Thyroid gland (tissue), 4 donors: ENCODE results near the gene ZNF785. TPM values are rescaled to one million over a fixed set of nuclear protein-coding genes. Genes with fewer than 3 reads are reported as not detected.

ENCODE experiments used
- DNase-seq, 2 donors: peaks; one replicate each; pipeline ENCODE4 v3.0.0-alpha.2; 2019
- H3K27ac ChIP-seq, 3 donors: fragments of 200-600 bp; sonication (generic); 1 replicate in 2 of 3; 2 replicates in 1 of 3; pipeline ENCODE4 v1.5.1; 2016 to 2019; ENCODE audit warnings: mild to moderate bottlenecking in 1 of 3, moderate library complexity in 1 of 3
- H3K27me3 ChIP-seq: fragments of 200-600 bp; sonication (generic); one replicate; pipeline ENCODE4 v1.5.1; 2019
- H3K36me3 ChIP-seq, 2 donors: fragments of 200-600 bp; sonication (generic); one replicate each; pipeline ENCODE4 v1.5.1; 2016 to 2019
- H3K4me1 ChIP-seq, 2 donors: fragments of 200-600 bp; sonication (generic); one replicate each; pipeline ENCODE4 v1.5.1; 2017 to 2019
- H3K4me3 ChIP-seq, 3 donors: fragments of 200-600 bp; sonication (generic); replicated peaks in 1 of 3; 1 replicate in 2 of 3; 2 replicates in 1 of 3; pipeline ENCODE4 v1.5.1; 2016; ENCODE audit warnings: mild to moderate bottlenecking in 1 of 3
- H3K9me3 ChIP-seq: fragments of 200-600 bp; sonication (generic); one replicate; pipeline ENCODE4 v1.5.1; 2017
- CTCF ChIP-seq, 6 experiments: fragments of 200-600 bp in 3 of 6; fragments of 450-650 bp in 3 of 6; sonication (generic) in 3 of 6; IDR thresholded peaks; one replicate each; pipeline ENCODE4 v1.5.1; 2016 to 2019; ENCODE audit warnings: antibody characterized with exemption in 6 of 6, mild to moderate bottlenecking in 2 of 6, inconsistent platforms in 1 of 6, moderate library complexity in 1 of 6
- POLR2A ChIP-seq, 2 donors: fragments of 450-650 bp; IDR thresholded peaks; one replicate each; pipeline ENCODE4 v1.6.1; 2017; ENCODE audit warnings: antibody characterized with exemption in 2 of 2, mild to moderate bottlenecking in 2 of 2, moderate library complexity in 1 of 2
- WGBS, 2 donors: methylation state at CpG; one replicate each; pipeline ENCODE4 v1.1.5; 2017; 5-methylcytosine and 5-hydroxymethylcytosine counted together
- intact Hi-C: fragments of 100-400 bp; cut with DNase I; formaldehyde crosslinking; loops from one replicate; pipeline ENCODE4 v1.15.1; 2023
- total RNA-seq, 4 donors: library from RNA; depleted of rRNA; stranded (reverse); fragments of >200 nt; gene quantifications; one replicate each; pipeline ENCODE4 v1.2.3, GENCODE V29; 2016

The ZNF785 gene
- total RNA-seq, 4 donors from 2014 or later = 10.3 to 16.9 (median 12.4) TPM

- Histone ChIP-seq H3K4me3 (no peak overlapping the region), H3K27me3 (no peaks in the 10 kb centered on the region), H3K27ac (no peak overlapping the region), H3K36me3 (peaks cover 32 to 37% of the 10 kb centered on the region in 2 donors), H3K4me1 (peaks cover 0 to 9% of the 10 kb centered on the region in 2 donors), H3K9me3 (no peaks in the 10 kb centered on the region)
- 93 to 98% methylated on average over 3 of the region's 3 CpGs for WGBS, 2 donors
- TF ChIP-seq POLR2A (IDR thresholded peaks at IDR 0.05) = no peak
- TF ChIP-seq CTCF (IDR thresholded peaks at IDR 0.05) = no peak
- intact Hi-C loops = loop anchor here (10.0 kb wide), 1 partner anchor 161 kb away; the partner anchor contains the start of gene SEPHS2
- no peak for DNase-seq
Measured at GRCh38 chr16:30606004-30606403, 20.5 kb upstream of the ZNF785 start.

DNA sequence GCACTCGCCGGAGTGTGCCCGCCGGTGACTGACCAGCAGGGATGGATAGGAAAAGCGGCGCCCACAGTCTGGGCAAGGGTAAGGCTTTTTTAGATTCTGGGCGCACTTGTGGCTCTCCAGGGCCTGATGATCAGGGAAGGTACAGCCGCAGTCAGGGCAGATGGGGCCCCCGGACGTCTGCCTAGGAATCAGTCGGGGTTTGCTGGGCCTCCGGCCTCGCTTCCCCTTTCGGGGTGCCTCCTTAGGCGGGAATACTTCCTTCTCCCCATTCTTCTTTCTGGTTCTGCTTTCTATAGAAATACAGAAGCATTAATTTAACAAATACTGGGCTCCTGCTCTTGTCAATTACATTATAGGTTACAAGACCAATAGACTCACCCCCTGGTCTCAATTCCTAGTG lies 19.7 kb upstream of the ZNF785 start:
- no peak for DNase-seq
- no peak overlapping the region for H3K27ac ChIP-seq
- H3K4me1 ChIP-seq = peaks cover 0 to 9% of the 10 kb centered on the region in 2 donors
- no peaks in the 10 kb centered on the region for H3K9me3 ChIP-seq
- TF ChIP-seq CTCF (IDR thresholded peaks at IDR 0.05) = no peak
- no peak for TF ChIP-seq POLR2A (IDR thresholded peaks at IDR 0.05)
- H3K27me3 ChIP-seq = no peaks in the 10 kb centered on the region
- H3K4me3 ChIP-seq = no peak overlapping the region
- 84 to 97% methylated on average over 13 to 15 of the region's 15 CpGs for WGBS, 2 donors
- peaks cover 32 to 37% of the 10 kb centered on the region in 2 donors for H3K36me3 ChIP-seq
- intact Hi-C loops = loop anchor here (10.0 kb wide), 1 partner anchor 160 kb away; the partner anchor contains the start of gene SEPHS2

DNA sequence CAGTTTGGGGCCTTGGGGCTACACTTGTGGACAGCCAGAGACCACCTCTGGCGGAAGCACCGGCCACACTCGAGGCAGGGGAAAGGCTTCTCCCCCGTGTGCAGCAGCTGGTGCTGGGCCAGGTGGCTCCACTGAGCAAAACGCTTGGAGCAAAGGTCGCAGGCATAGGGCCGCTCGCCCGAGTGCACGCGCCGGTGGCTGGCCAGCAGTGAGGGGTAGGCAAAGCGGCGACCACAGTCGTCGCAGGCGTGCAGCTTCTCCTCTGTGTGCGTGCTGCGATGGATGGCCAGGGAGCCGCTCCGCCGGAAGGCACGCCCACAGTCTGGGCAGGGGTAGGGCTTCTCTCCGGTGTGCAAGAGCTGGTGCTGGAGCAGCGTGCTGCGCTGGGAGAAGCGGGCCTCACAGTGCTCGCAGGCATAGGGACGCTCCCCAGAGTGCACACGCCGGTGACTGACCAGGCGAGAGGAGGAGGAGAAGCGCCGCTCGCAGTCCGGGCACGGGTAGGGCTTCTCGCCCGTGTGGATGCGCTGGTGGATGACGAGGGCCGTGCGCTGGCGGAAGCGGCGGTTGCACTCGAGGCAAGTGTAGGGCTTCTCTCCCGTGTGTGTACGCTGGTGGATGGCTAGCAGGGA lies 18.9 kb upstream of the ZNF785 start:
- Histone ChIP-seq H3K36me3 (peaks cover 32 to 37% of the 10 kb centered on the region in 2 donors), H3K4me1 (peaks cover 0 to 9% of the 10 kb centered on the region in 2 donors), H3K27ac (no peak overlapping the region), H3K27me3 (no peaks in the 10 kb centered on the region), H3K9me3 (no peaks in the 10 kb centered on the region), H3K4me3 (no peak overlapping the region)
- WGBS, 2 donors = 92 to 95% methylated on average over 42 to 49 of the region's 49 CpGs
- no peak for DNase-seq
- intact Hi-C loops = loop anchor here (10.0 kb wide), 1 partner anchor 160 kb away; the partner anchor contains the start of gene SEPHS2
- TF ChIP-seq POLR2A (IDR thresholded peaks at IDR 0.05) = no peak
- TF ChIP-seq CTCF (IDR thresholded peaks at IDR 0.05) = no peak

DNA sequence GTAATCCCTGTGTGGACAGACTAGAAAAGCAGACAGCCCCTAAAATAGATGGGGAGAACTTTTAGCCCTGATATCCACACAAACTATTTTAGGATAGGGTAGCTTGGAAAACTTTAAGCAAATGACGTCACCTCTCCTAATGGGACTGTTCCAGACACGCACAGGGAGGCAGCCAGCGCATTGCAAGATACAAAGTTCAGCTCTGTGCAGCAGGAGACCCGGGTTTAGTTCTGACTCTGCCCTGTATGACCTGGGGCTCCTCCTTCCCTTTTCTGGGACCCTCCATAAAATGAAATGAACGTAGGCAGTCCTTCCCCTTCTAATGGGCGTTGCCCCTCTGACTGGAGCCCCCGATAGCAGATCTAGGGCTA lies 18.4 kb upstream of the ZNF785 start:
- Histone ChIP-seq H3K27me3 (no peaks in the 10 kb centered on the region), H3K4me1 (peaks cover 0 to 4% of the 10 kb centered on the region in 2 donors), H3K36me3 (peaks cover 32 to 37% of the 10 kb centered on the region in 2 donors), H3K9me3 (no peaks in the 10 kb centered on the region), H3K27ac (no peak overlapping the region), H3K4me3 (no peak overlapping the region)
- 89 to 93% methylated on average over 7 of the region's 7 CpGs for WGBS, 2 donors
- TF ChIP-seq POLR2A (IDR thresholded peaks at IDR 0.05) (no peak), CTCF (IDR thresholded peaks at IDR 0.05) (no peak)
- intact Hi-C loops = loop anchor here (10.0 kb wide), 1 partner anchor 159 kb away; the partner anchor contains the start of gene SEPHS2
- no peak for DNase-seq

DNA sequence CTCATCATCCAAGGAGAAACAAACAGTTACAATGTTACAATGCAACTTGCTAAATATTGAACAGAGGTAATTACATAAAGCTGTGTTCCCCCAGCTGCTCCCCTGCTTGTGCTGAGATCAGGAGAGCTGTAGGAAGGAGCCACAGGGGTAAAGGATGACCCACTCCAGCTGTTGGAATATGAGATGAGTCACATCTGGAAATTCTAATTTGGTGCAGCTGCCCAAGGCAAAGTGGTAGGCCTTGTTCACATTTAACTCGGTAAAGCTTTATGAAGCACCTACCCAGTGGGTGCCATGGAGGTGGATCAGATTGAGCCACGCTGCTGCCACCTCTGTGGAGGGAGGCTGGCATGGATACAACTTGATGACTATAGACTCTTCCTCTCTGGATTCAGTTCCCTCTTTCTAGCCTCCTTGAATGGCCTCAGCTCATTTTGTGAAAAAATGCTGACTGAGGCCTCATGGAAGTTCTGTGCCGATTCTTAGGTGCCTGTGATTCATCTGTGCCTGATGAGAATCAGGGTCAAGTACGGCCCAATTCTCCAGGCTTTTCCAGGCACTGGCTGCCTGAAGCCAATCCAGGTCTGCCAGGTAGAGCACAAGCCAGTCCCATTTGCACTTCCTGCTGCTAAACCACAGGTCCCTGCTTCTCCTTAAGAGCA lies 17.2 kb upstream of the ZNF785 start:
- DNase-seq = no peak
- Histone ChIP-seq H3K27ac (no peak overlapping the region), H3K9me3 (no peaks in the 10 kb centered on the region), H3K4me3 (no peak overlapping the region), H3K36me3 (peaks cover 27 to 36% of the 10 kb centered on the region in 2 donors), H3K27me3 (no peaks in the 10 kb centered on the region), H3K4me1 (no peaks in the 10 kb centered on the region)
- TF ChIP-seq POLR2A (IDR thresholded peaks at IDR 0.05) = no peak
- WGBS, 2 donors = 78% methylated on average over 4 of the region's 4 CpGs
- intact Hi-C loops = loop anchor here (10.0 kb wide), 1 partner anchor 158 kb away; the partner anchor contains the start of gene SEPHS2
